Measurements from ENCODE around the gene TET1.

The TET1 gene

GRCh38 chr10:68537796-68538195 is 22.3 kb upstream of the TET1 start:
- no peak for DNase-seq (ENCODE audit: low read depth)
- no peak overlapping the region for H3K4me3 ChIP-seq (ENCODE audit: low read depth, low read length)
- TF ChIP-seq, protein P1, sequence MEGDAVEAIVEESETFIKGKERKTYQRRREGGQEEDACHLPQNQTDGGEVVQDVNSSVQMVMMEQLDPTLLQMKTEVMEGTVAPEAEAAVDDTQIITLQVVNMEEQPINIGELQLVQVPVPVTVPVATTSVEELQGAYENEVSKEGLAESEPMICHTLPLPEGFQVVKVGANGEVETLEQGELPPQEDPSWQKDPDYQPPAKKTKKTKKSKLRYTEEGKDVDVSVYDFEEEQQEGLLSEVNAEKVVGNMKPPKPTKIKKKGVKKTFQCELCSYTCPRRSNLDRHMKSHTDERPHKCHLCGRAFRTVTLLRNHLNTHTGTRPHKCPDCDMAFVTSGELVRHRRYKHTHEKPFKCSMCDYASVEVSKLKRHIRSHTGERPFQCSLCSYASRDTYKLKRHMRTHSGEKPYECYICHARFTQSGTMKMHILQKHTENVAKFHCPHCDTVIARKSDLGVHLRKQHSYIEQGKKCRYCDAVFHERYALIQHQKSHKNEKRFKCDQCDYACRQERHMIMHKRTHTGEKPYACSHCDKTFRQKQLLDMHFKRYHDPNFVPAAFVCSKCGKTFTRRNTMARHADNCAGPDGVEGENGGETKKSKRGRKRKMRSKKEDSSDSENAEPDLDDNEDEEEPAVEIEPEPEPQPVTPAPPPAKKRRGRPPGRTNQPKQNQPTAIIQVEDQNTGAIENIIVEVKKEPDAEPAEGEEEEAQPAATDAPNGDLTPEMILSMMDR (IDR thresholded peaks at IDR 0.05; ENCODE audit: control insufficient read depth, extremely low read depth, insufficient read depth): no peak

- no peak overlapping the region for H3K4me3 ChIP-seq (ENCODE audit: low read depth, low read length)
- DNase-seq (ENCODE audit: low read depth): no peak
These were observed 16.9 kb upstream of the TET1 start for GRCh38 chr10:68543004-68543918.

DNA sequence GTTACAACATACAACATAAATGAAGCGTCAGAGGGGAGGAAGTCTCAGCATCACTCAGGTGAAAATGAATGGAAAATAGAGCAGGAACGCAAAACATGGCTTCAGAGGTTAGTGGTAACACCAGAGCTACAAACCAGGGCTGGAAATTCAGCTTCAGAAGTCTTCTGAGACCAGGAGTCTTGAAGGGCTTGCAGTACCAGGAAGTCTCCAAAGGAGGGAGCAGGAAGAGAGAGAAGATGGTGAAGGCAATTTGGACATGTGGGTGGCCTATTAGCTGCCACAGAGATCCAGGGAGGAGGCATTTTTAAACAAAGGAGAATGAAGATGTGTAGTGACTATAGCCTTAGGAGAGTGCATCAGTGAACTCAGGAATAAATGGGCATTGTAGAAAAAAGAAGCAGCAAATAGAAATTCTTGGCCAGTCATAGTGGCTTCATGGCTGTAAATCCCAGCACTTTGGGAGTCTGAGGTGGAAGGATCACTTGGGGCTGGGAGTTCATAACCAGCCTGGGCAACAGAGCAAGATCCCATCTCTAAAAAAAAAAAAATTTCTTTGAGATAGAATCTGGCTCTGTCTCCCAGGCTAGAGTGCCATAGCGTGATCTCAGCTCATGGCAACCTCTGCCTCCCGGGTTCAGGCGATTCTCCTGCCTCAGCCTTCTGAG is 9.3 kb upstream of the TET1 start:
- TF ChIP-seq, protein P1 (IDR thresholded peaks at IDR 0.05; ENCODE audit: control insufficient read depth, extremely low read depth, insufficient read depth): peak; percentile 54
- H3K4me3 ChIP-seq (ENCODE audit: low read depth, low read length): no peak overlapping the region
- DNase-seq (ENCODE audit: low read depth): peak; percentile 46

More at GRCh38 chr10:68543004-68543918, 16.9 kb upstream of the TET1 start:
- TF ChIP-seq, protein P1 (IDR thresholded peaks at IDR 0.05; ENCODE audit: control insufficient read depth, extremely low read depth, insufficient read depth): no peak

DNA sequence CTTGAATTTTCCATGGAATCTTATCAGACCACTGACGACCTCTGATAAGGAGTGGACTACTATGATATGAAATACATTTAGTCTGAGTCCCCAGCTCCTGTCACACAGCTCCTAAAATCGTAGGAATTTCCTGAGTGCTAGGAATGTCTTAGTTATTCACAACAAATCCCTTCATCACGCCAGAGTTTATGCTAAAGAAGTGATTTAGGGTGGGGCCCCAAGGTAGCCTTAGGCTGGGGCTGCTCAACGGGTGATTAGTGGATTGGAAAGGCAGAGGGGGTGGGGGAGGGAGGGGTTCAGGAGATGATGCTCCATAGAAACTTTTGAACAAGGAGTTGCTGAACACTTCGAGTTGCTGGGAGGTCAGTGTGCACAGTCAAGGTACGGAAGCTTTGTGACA is 7.0 kb upstream of the TET1 start:
- H3K4me3 ChIP-seq (ENCODE audit: low read depth, low read length): no peak overlapping the region
- no peak for DNase-seq (ENCODE audit: low read depth)
- TF ChIP-seq, protein P1 (IDR thresholded peaks at IDR 0.05; ENCODE audit: control insufficient read depth, extremely low read depth, insufficient read depth): no peak

DNA sequence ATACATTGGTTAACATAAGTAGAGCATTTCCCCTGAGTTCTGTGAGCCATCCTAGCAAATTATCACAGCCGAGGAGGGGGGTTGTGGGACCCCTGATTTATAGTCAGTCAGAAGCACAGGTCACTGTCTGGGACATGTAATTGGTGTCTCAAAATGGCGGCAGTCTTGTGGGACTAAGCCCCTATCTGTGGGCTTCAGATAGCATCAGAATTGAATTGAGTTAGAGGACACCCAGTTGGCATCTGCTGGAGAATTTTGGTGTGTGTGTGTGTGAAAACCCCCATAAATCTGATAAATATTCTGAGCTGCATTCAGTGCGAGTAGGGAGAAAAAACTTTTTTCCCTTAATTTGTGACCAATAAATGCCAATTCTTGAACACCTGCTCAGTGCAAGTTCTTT is 6.5 kb upstream of the TET1 start:
- H3K4me3 ChIP-seq (ENCODE audit: low read depth, low read length): no peak overlapping the region
- DNase-seq (ENCODE audit: low read depth): no peak
- TF ChIP-seq, protein P1 (IDR thresholded peaks at IDR 0.05; ENCODE audit: control insufficient read depth, extremely low read depth, insufficient read depth): no peak

- TF ChIP-seq, protein P1 (IDR thresholded peaks at IDR 0.05; ENCODE audit: control insufficient read depth, extremely low read depth, insufficient read depth): no peak
- no peak overlapping the region for H3K4me3 ChIP-seq (ENCODE audit: low read depth, low read length)
- no peak for DNase-seq (ENCODE audit: low read depth)
These were observed 1.7 kb upstream of the TET1 start for GRCh38 chr10:68558478-68558877.
